ENCODE results near the gene ZNF311.

- TF ChIP-seq POLR2A (IDR thresholded peaks at IDR 0.05; ENCODE audit: low read depth, low read length) (no peak), TAF1 (IDR thresholded peaks at IDR 0.05; ENCODE audit: low read depth, low read length) (no peak), POLR2AphosphoS5 (IDR thresholded peaks at IDR 0.05; ENCODE audit: low read depth, low read length) (no peak), PAX5 (IDR thresholded peaks at IDR 0.05; ENCODE audit: insufficient read depth, low read length, severe bottlenecking) (no peak), SPI1 (IDR thresholded peaks at IDR 0.05; ENCODE audit: low read depth, low read length) (no peak), POU2F2 (IDR thresholded peaks at IDR 0.05; ENCODE audit: low read depth, low read length) (no peak)
Observed at GRCh38 chr6:28978959-28979561, 26.1 kb downstream of the ZNF311 start.
